ENCODE data around the gene CDC42EP2.

Gene CDC42EP2

DNA sequence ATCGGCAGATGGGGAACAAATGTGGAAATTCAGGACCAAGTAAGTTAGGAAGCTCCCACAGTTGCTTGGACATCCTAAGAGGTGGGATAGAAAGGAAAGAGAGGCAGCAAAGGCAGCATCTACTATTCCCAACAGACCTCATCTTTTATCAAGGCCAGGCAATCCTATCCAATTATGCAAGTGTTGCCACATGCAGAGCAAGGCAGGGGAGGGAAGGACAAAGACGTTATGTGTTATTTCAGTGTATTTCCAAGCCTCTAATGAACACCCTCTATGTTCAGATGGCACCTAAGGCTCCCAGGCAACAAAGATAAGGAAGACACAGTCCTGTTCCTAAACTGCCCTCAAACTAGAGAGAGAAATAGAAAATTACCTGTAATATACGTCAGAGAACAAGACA lies 49.1 kb downstream of the CDC42EP2 start:
- DNase-seq (ENCODE audit: low read depth), result peak; percentile 42
- no peak for TF ChIP-seq CTCF (conservative IDR thresholded peaks at IDR 0.05; ENCODE audit: low read depth, low read length)
- H3K4me3 ChIP-seq (ENCODE audit: low read depth, low read length), result no peak overlapping the region

- TF ChIP-seq CTCF (conservative IDR thresholded peaks at IDR 0.05; ENCODE audit: low read depth, low read length), result peak; percentile 81
- H3K4me3 ChIP-seq (ENCODE audit: low read depth, low read length), result no peak overlapping the region
- peak; percentile 91 for DNase-seq (ENCODE audit: low read depth)
Measured at GRCh38 chr11:65366340-65366773, 51.7 kb downstream of the CDC42EP2 start.

DNA sequence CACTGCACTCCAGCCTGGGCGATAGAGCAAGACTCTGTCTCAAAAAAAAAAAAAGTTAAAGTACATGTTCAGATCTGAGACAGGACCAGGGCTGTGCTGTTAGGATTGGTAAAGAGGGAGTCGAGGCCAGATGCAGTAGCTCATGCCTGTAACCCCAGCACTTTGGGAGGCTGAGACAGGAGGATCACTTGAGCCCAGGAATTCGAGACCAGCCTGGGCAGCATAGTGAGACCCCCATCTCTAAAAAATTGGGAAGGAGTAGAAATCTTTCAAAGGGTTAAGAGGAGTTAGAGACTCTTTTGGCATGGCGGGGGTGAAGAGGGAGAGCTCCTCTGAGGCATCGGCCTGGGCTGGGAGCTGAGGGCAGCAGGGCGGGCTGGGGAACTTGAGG lies 56.0 kb downstream of the CDC42EP2 start:
- no peak for DNase-seq (ENCODE audit: low read depth)
- H3K4me3 ChIP-seq (ENCODE audit: low read depth, low read length), result no peak overlapping the region
- TF ChIP-seq CTCF (conservative IDR thresholded peaks at IDR 0.05; ENCODE audit: low read depth, low read length), result no peak

Data from choroid plexus epithelial cell (primary cell).